Measurements from ENCODE around the gene KLF11.

DNA sequence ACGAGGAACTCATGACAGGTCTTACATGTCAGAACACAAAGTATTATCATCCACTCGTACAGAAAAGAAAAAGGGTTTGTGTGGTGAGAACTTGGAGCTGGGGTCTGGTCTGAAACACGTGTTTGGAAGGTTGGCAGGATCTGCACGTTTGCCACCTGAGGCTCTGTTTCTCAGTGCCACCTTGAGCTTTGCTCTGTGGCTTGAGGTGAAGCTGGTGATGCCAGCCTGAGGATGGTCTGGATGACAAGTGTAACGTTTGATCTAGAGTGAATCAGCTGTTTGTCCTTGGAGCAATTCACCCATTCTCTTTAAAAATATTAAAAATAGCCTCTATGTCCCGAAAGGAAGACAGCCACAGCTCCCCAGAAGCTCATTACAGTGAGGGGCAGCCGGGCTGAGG is 45.4 kb upstream of the KLF11 start:
- TF ChIP-seq, protein P1, sequence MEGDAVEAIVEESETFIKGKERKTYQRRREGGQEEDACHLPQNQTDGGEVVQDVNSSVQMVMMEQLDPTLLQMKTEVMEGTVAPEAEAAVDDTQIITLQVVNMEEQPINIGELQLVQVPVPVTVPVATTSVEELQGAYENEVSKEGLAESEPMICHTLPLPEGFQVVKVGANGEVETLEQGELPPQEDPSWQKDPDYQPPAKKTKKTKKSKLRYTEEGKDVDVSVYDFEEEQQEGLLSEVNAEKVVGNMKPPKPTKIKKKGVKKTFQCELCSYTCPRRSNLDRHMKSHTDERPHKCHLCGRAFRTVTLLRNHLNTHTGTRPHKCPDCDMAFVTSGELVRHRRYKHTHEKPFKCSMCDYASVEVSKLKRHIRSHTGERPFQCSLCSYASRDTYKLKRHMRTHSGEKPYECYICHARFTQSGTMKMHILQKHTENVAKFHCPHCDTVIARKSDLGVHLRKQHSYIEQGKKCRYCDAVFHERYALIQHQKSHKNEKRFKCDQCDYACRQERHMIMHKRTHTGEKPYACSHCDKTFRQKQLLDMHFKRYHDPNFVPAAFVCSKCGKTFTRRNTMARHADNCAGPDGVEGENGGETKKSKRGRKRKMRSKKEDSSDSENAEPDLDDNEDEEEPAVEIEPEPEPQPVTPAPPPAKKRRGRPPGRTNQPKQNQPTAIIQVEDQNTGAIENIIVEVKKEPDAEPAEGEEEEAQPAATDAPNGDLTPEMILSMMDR (IDR thresholded peaks at IDR 0.05), result no peak
- no peak for TF ChIP-seq POLR2AphosphoS5 (IDR thresholded peaks at IDR 0.05)

Measured in upper lobe of left lung (tissue), 4 donors.